BE2C (cell line): Measurements from ENCODE around the gene RUFY4.

Experiments used
- DNase-seq: peaks from one replicate; pipeline ENCODE4 v3.0.0-alpha.2; 2020
- H3K27me3 ChIP-seq: fragments of 250-450 bp; sonication (Bioruptor Pico); 2 replicates; pipeline ENCODE4 v1.5.1; 2020; ENCODE audit warnings: mild to moderate bottlenecking
- H3K36me3 ChIP-seq: fragments of 250-450 bp; sonication (Bioruptor Pico); 2 replicates; pipeline ENCODE4 v1.5.1; 2020; ENCODE audit warnings: mild to moderate bottlenecking
- H3K4me1 ChIP-seq: fragments of 250-450 bp; sonication (Bioruptor Pico); 2 replicates; pipeline ENCODE4 v1.5.1; 2020
- H3K4me3 ChIP-seq: 2 replicates; pipeline ENCODE4 v1.5.1; 2011; ENCODE audit warnings: low read depth, low read length
- H3K9me3 ChIP-seq: fragments of 250-450 bp; sonication (Bioruptor Pico); 2 replicates; pipeline ENCODE4 v1.5.1; 2020
- TF ChIP-seq, protein P1 (sequence below): IDR thresholded peaks from 2 replicates; pipeline ENCODE4 v1.5.1; 2012; ENCODE audit warnings: mild to moderate bottlenecking, low read depth, low read length

Gene RUFY4

GRCh38 chr2:218075975-218076811, 7.1 kb downstream of the RUFY4 start:
- TF ChIP-seq, protein P1, sequence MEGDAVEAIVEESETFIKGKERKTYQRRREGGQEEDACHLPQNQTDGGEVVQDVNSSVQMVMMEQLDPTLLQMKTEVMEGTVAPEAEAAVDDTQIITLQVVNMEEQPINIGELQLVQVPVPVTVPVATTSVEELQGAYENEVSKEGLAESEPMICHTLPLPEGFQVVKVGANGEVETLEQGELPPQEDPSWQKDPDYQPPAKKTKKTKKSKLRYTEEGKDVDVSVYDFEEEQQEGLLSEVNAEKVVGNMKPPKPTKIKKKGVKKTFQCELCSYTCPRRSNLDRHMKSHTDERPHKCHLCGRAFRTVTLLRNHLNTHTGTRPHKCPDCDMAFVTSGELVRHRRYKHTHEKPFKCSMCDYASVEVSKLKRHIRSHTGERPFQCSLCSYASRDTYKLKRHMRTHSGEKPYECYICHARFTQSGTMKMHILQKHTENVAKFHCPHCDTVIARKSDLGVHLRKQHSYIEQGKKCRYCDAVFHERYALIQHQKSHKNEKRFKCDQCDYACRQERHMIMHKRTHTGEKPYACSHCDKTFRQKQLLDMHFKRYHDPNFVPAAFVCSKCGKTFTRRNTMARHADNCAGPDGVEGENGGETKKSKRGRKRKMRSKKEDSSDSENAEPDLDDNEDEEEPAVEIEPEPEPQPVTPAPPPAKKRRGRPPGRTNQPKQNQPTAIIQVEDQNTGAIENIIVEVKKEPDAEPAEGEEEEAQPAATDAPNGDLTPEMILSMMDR, result no peak
- Histone ChIP-seq H3K9me3 (no peaks in the 10 kb centered on the region), H3K36me3 (no peaks in the 10 kb centered on the region), H3K27me3 (no peaks in the 10 kb centered on the region), H3K4me1 (no peaks in the 10 kb centered on the region), H3K4me3 (no peak overlapping the region)
- no peak for DNase-seq

DNA sequence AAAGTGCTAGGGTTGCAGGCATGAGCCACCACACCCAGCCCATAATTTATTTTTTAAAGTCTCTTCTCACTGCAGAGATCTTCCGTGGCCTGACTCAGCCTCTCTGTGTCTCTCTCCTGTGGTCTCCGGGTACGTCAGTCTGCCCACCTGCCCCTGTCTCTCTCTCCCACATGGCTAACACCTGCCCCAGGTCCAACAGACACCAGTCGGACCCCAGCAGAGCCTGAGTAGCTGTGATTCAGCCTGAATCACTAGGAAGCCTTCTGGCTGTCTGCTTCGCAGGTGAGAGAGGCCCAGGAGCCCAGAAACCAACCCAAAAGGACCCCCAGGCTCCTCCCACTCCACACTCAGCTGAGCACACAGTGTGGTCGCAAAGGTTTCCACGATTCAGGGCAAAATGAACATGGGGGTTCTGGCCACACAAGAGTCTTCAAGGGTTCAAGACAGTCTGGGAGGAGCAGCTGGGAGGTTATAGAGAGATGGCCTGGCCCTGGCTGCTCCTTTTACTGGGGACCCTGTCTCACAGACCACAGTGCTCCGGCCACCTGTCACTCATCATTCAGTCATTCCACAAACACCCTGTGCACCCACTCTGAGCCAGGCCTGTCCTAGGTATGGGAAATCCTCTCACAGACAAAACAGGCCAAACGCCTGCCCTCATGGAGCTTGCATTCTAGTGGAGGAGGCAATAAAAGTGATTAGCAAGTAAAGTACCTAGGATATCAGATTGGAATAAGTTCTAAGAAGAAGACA, 8.6 kb downstream of the RUFY4 start:
- no peak overlapping the region for H3K4me3 ChIP-seq
- H3K27me3 ChIP-seq, result no peaks in the 10 kb centered on the region
- TF ChIP-seq, protein P1, result no peak
- H3K9me3 ChIP-seq, result no peaks in the 10 kb centered on the region
- no peaks in the 10 kb centered on the region for H3K4me1 ChIP-seq
- H3K36me3 ChIP-seq, result no peaks in the 10 kb centered on the region
- DNase-seq, result no peak

GRCh38 chr2:218079943-218080913, 11.2 kb downstream of the RUFY4 start:
- TF ChIP-seq, protein P1, result no peak
- Histone ChIP-seq H3K9me3 (no peaks in the 10 kb centered on the region), H3K4me3 (no peak overlapping the region), H3K36me3 (no peaks in the 10 kb centered on the region), H3K27me3 (no peaks in the 10 kb centered on the region), H3K4me1 (no peaks in the 10 kb centered on the region)
- DNase-seq, result no peak

DNA sequence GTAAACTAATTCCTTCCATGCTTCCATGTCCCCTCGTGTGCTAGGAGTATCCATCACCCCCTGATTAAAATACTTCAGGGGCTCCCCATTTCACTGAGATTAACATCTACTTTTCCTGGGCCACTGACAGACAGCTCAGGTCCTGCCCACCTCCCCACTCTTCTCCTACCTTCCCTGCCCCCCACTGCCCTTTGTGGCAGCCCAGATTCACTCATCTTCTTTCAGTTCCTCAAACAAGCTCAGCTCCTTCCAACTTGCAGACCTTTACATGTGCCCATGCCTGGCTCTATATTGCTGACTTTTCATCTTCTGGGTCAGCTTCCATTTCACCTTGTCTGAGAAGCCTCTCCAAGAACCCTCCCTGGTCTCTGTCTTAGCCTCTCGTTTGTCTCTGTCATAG, 12.0 kb downstream of the RUFY4 start:
- DNase-seq, result no peak
- H3K4me1 ChIP-seq, result no peaks in the 10 kb centered on the region
- H3K9me3 ChIP-seq, result no peaks in the 10 kb centered on the region
- TF ChIP-seq, protein P1, result no peak
- H3K36me3 ChIP-seq, result no peaks in the 10 kb centered on the region
- H3K27me3 ChIP-seq, result no peaks in the 10 kb centered on the region
- H3K4me3 ChIP-seq, result no peak overlapping the region

DNA sequence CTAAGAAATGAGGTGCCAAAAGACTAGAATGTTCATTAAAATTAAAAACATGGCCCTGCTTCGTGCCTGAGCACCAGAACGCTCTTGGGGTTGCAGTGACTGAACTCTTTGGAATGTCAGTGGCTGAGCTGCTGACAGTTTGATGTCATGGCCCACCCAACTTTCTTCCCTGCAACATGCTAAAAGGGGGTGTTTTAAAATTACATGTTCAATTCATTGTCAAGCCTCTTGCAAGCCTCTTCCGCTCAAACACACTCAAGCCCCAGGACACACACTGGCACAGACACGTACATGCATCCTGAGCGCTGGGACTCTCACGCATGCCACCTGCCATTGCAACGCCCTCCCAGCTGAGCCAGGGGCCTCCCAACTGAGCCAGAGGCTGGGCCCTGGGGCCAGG, 12.6 kb downstream of the RUFY4 start:
- no peak for DNase-seq
- Histone ChIP-seq H3K27me3 (no peaks in the 10 kb centered on the region), H3K36me3 (no peaks in the 10 kb centered on the region), H3K9me3 (no peaks in the 10 kb centered on the region; the same call in 1 of the 2 replicates), H3K4me1 (no peaks in the 10 kb centered on the region), H3K4me3 (no peak overlapping the region)
- TF ChIP-seq, protein P1, result no peak
